ENCODE data around the gene PARG.

The PARG gene

GRCh38 chr10:49769692-49770091 is 172.1 kb downstream of the PARG start:
- DNase-seq (ENCODE audit: insufficient read length, low spot score) (no peak), FAIRE-seq (no peak)
- no peak for TF ChIP-seq CTCF (IDR thresholded peaks at IDR 0.05; ENCODE audit: insufficient read depth, missing control alignments)

- FAIRE-seq (no peak), DNase-seq (ENCODE audit: insufficient read length, low spot score) (no peak)
- TF ChIP-seq CTCF (IDR thresholded peaks at IDR 0.05; ENCODE audit: insufficient read depth, missing control alignments), result no peak
Measured at GRCh38 chr10:49768731-49769130, 173.1 kb downstream of the PARG start.

DNA sequence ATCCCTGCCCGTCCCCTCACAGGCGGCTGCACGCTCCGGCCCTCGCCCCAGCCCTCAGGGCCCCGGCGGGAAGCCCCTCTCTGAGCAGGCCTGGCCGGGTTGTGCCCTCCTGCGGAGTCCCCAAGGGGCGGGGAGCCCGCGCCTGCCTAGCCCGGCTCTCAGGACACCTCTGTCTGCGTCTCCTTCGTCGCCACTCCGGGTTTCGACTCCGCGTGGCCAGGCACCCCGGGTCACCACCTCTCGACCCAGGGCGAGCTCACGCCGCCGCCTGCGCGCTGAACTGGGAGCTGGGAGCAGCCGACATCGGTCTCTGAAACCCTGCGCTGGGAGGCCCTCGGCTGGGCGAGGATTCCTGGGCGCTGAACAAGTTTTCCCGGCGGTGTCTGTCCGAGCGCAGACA is 173.5 kb downstream of the PARG start:
- FAIRE-seq (no peak), DNase-seq (ENCODE audit: insufficient read length, low spot score) (no peak)
- no peak for TF ChIP-seq CTCF (IDR thresholded peaks at IDR 0.05; ENCODE audit: insufficient read depth, missing control alignments)

All from D721Med (cell line).